Stomach (tissue), 4 donors: ENCODE measurements around the gene HORMAD2.

Experiments
- CTCF ChIP-seq, 7 experiments: fragments of 450-650 bp in 4 of 7; fragments of 200-600 bp in 3 of 7; sonication (generic) in 3 of 7; IDR thresholded peaks; one replicate each; pipeline ENCODE4 v1.5.1; 2016 to 2019; ENCODE audit warnings: antibody characterized with exemption in 7 of 7, control low read depth in 2 of 7, mild to moderate bottlenecking in 1 of 7
- EP300 ChIP-seq: sonication (generic); formaldehyde crosslinking; IDR thresholded peaks from one replicate; pipeline ENCODE4 v1.6.1; 2017; ENCODE audit warnings: antibody characterized with exemption
- POLR2AphosphoS5 ChIP-seq, 3 donors: sonication (generic); formaldehyde crosslinking; IDR thresholded peaks; one replicate each; pipeline ENCODE4 v1.6.1; 2016; ENCODE audit warnings: antibody characterized with exemption in 3 of 3

GRCh38 chr22:30074994-30075393 is 5.3 kb upstream of the HORMAD2 start:
- TF ChIP-seq CTCF (IDR thresholded peaks at IDR 0.05), result no peak
- no peak for TF ChIP-seq POLR2AphosphoS5 (IDR thresholded peaks at IDR 0.05)
- TF ChIP-seq EP300, result no peak
